ENCODE measurements around the gene DEPDC4. TPM values are rescaled to one million over a fixed set of nuclear protein-coding genes. Genes with fewer than 3 reads are reported as not detected.

The DEPDC4 gene
- total and polyA plus RNA-seq, 10 of the 15 experiments (the other 5 are each of a cell fraction or from before 2014, with no cell fraction given): 1.5 to 4.7 (median 2.2) TPM

DNA sequence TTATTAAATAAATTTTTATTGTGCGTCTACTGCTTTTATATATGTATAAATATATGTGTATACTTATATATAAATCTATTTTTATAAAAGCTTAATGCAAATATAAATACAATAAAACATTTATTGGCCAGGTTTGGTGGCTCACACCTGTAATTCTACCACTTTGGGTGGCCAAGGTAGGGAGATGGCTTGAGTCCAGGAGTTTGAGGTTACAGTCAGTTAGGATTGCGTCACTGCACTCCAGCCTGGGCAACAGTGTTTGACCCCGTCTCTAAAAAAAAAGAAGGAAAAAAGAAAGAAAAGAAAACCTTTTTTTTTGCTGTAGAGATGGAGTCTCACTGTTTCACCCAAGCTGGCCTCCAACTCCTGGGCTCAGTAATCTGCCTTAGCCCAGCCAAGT lies 45.4 kb downstream of the DEPDC4 start:
- in situ Hi-C loops (cut with MboI): no loop called here
- no peak overlapping the region for H3K4me2 ChIP-seq (ENCODE audit: control insufficient read depth, insufficient read depth)
- SMC1A ChIA-PET (ENCODE audit: uncharacterized antibody, unreplicated experiment): interaction anchor here (1.0 to 1.3 kb wide), 2 partner anchors 58 to 183 kb away, joined by 3 to 4 read pairs; no protein-coding TSS in a partner anchor
- no peak overlapping the region for H2AFZ ChIP-seq (ENCODE audit: control insufficient read depth, low read depth, low read length)
- 99% methylated on average over 3 of the region's 3 CpGs for WGBS (ENCODE audit: insufficient coverage, insufficient replicate concordance, low lambda C conversion rate, missing lambda C conversion rate)
- RAD21 ChIA-PET (ENCODE audit: unreplicated experiment): interaction anchor here (1.3 kb wide), 1 partner anchor 13 kb away, joined by 4 read pairs; no protein-coding TSS in a partner anchor
- H3K9me3 ChIP-seq (replicated peaks; ENCODE audit: control insufficient read depth, insufficient read depth, low read length): no peaks in the 10 kb centered on the region
- H3K36me3 ChIP-seq (ENCODE audit: control insufficient read depth in 2 of 2, insufficient read depth in 2 of 2, low read length in 1 of 2): peaks cover 0 to 10% of the 10 kb centered on the region in 2 experiments; a peak in 2 of 4 replicates
- no peaks in the 10 kb centered on the region for H3K4me1 ChIP-seq (ENCODE audit: control insufficient read depth, insufficient read depth, low read length)
- no peaks in the 10 kb centered on the region for H3K79me2 ChIP-seq (ENCODE audit: control insufficient read depth, insufficient read depth, low read length)
- H3K4me3 ChIP-seq: no peak overlapping the region
- no peaks in the 10 kb centered on the region for H3K27me3 ChIP-seq (replicated peaks in 1 of 2; ENCODE audit: control insufficient read depth in 2 of 2, insufficient read depth in 2 of 2, low read length in 1 of 2)
- no peak for DNase-seq (ENCODE audit: low read depth, low spot score)
- BruUV-seq (replicated peaks): no TSS peak
- H3K27ac ChIP-seq (ENCODE audit: control insufficient read depth, insufficient read depth): no peak overlapping the region
- no peak overlapping the region for H3K9ac ChIP-seq (ENCODE audit: control insufficient read depth, insufficient read depth, low read length)
- intact Hi-C loops (cut with micrococcal nuclease; ENCODE audit: unreplicated experiment): no loop called here
- TF ChIP-seq PAX5 (IDR thresholded peaks at IDR 0.05; ENCODE audit: borderline replicate concordance, low read depth, low read length) (no peak), WRNIP1 (IDR thresholded peaks at IDR 0.05; ENCODE audit: borderline replicate concordance, low read depth, low read length) (no peak)
- ATAC-seq: no peak
- FAIRE-seq: no peak
- CTCF ChIA-PET: interaction anchor here (0.6 to 0.9 kb wide), 2 partner anchors 82 to 183 kb away, joined by 3 to 4 read pairs; no protein-coding TSS in a partner anchor
- POLR2A ChIA-PET: interaction anchor here (0.6 kb wide), 1 partner anchor 125 kb away, joined by 3 read pairs; no protein-coding TSS in a partner anchor
- no peaks in the 10 kb centered on the region for H4K20me1 ChIP-seq (ENCODE audit: control insufficient read depth, insufficient read depth)

DNA sequence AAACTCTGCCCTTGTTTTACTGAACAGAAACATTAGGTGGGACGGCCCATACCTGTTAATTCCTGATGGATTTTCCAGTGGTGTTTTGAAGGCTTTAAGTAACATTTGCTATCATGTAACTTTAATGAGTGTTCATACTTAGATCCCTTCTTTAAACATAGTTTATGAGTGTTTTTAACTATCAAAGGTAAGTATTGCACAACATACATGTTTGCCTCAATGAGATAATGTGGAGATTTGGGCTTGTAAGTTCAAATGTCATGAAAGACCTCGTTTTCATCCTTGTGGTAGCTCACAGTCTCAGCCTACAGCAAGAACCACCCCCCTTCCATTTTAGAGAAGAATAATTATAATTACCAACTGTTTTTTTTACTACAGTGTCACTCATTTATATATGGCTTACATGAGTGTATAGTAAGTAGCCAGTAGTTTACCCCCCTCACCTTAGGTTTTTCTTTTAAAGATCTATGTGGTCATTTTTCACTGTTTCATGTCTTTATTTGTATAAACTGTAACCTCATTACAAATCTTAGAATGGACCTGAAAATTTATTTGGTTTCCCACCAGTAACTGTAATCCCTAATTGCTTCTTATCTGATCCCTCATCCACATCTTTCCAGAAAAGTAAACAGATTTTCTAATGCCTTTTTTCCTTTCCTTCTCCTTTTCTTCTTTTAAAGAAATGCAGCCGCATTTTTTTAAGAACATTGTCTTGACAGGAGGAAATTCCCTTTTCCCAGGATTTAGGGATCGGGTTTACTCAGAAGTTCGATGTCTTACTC lies 47.4 kb downstream of the DEPDC4 start:
- H3K9ac ChIP-seq (ENCODE audit: control insufficient read depth, insufficient read depth, low read length): no peak overlapping the region
- no peaks in the 10 kb centered on the region for H3K4me1 ChIP-seq (ENCODE audit: control insufficient read depth, insufficient read depth, low read length)
- intact Hi-C loops (cut with micrococcal nuclease; ENCODE audit: unreplicated experiment): no loop called here
- ChIA-PET CTCF (interaction anchor here (0.6 to 1.0 kb wide), 3 partner anchors 185 to 1913 kb away, joined by 3 to 4 read pairs (median 4); no protein-coding TSS in a partner anchor), RAD21 (ENCODE audit: unreplicated experiment) (no interaction called here), SMC1A (ENCODE audit: uncharacterized antibody, unreplicated experiment) (no interaction called here), POLR2A (interaction anchor here (0.5 kb wide), 1 partner anchor 167 kb away, joined by 3 read pairs; no protein-coding TSS in a partner anchor)
- no peak overlapping the region for H3K4me3 ChIP-seq
- no peak overlapping the region for H3K4me2 ChIP-seq (ENCODE audit: control insufficient read depth, insufficient read depth)
- no peaks in the 10 kb centered on the region for H3K79me2 ChIP-seq (ENCODE audit: control insufficient read depth, insufficient read depth, low read length)
- WGBS (ENCODE audit: insufficient coverage, insufficient replicate concordance, low lambda C conversion rate, missing lambda C conversion rate): 95% methylated on average over 5 of the region's 5 CpGs
- H2AFZ ChIP-seq (ENCODE audit: control insufficient read depth, low read depth, low read length): no peak overlapping the region
- no peaks in the 10 kb centered on the region for H3K27me3 ChIP-seq (replicated peaks in 1 of 2; ENCODE audit: control insufficient read depth in 2 of 2, insufficient read depth in 2 of 2, low read length in 1 of 2)
- H4K20me1 ChIP-seq (ENCODE audit: control insufficient read depth, insufficient read depth): no peaks in the 10 kb centered on the region
- H3K27ac ChIP-seq (ENCODE audit: control insufficient read depth, insufficient read depth): no peak overlapping the region
- ATAC-seq: no peak
- in situ Hi-C loops (cut with MboI): no loop called here
- H3K36me3 ChIP-seq (ENCODE audit: control insufficient read depth in 2 of 2, insufficient read depth in 2 of 2, low read length in 1 of 2): peaks cover 0 to 10% of the 10 kb centered on the region in 2 experiments; a peak in 2 of 4 replicates
- no peak for FAIRE-seq
- DNase-seq (ENCODE audit: low read depth, low spot score): no peak
- H3K9me3 ChIP-seq (replicated peaks; ENCODE audit: control insufficient read depth, insufficient read depth, low read length): no peaks in the 10 kb centered on the region
- BruUV-seq (replicated peaks): no TSS peak
- TF ChIP-seq, protein P1, sequence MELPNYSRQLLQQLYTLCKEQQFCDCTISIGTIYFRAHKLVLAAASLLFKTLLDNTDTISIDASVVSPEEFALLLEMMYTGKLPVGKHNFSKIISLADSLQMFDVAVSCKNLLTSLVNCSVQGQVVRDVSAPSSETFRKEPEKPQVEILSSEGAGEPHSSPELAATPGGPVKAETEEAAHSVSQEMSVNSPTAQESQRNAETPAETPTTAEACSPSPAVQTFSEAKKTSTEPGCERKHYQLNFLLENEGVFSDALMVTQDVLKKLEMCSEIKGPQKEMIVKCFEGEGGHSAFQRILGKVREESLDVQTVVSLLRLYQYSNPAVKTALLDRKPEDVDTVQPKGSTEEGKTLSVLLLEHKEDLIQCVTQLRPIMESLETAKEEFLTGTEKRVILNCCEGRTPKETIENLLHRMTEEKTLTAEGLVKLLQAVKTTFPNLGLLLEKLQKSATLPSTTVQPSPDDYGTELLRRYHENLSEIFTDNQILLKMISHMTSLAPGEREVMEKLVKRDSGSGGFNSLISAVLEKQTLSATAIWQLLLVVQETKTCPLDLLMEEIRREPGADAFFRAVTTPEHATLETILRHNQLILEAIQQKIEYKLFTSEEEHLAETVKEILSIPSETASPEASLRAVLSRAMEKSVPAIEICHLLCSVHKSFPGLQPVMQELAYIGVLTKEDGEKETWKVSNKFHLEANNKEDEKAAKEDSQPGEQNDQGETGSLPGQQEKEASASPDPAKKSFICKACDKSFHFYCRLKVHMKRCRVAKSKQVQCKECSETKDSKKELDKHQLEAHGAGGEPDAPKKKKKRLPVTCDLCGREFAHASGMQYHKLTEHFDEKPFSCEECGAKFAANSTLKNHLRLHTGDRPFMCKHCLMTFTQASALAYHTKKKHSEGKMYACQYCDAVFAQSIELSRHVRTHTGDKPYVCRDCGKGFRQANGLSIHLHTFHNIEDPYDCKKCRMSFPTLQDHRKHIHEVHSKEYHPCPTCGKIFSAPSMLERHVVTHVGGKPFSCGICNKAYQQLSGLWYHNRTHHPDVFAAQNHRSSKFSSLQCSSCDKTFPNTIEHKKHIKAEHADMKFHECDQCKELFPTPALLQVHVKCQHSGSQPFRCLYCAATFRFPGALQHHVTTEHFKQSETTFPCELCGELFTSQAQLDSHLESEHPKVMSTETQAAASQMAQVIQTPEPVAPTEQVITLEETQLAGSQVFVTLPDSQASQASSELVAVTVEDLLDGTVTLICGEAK (IDR thresholded peaks at IDR 0.05; ENCODE audit: borderline replicate concordance): no peak
- no peak for TF ChIP-seq STAT1 (conservative IDR thresholded peaks at IDR 0.05)
- TF ChIP-seq, protein P2, sequence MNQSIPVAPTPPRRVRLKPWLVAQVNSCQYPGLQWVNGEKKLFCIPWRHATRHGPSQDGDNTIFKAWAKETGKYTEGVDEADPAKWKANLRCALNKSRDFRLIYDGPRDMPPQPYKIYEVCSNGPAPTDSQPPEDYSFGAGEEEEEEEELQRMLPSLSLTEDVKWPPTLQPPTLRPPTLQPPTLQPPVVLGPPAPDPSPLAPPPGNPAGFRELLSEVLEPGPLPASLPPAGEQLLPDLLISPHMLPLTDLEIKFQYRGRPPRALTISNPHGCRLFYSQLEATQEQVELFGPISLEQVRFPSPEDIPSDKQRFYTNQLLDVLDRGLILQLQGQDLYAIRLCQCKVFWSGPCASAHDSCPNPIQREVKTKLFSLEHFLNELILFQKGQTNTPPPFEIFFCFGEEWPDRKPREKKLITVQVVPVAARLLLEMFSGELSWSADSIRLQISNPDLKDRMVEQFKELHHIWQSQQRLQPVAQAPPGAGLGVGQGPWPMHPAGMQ (IDR thresholded peaks at IDR 0.05; ENCODE audit: borderline replicate concordance): no peak
- TF ChIP-seq, protein P3, sequence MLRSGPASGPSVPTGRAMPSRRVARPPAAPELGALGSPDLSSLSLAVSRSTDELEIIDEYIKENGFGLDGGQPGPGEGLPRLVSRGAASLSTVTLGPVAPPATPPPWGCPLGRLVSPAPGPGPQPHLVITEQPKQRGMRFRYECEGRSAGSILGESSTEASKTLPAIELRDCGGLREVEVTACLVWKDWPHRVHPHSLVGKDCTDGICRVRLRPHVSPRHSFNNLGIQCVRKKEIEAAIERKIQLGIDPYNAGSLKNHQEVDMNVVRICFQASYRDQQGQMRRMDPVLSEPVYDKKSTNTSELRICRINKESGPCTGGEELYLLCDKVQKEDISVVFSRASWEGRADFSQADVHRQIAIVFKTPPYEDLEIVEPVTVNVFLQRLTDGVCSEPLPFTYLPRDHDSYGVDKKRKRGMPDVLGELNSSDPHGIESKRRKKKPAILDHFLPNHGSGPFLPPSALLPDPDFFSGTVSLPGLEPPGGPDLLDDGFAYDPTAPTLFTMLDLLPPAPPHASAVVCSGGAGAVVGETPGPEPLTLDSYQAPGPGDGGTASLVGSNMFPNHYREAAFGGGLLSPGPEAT (IDR thresholded peaks at IDR 0.05; ENCODE audit: low read depth): no peak
- TF ChIP-seq FOXK2 (IDR thresholded peaks at IDR 0.05): no peak
- no peak for TF ChIP-seq TAF1 (IDR thresholded peaks at IDR 0.05; ENCODE audit: borderline replicate concordance, low read depth, low read length)
